H1 (cell line): ENCODE data around the gene TCEA3. TPM values are rescaled to one million over a fixed set of nuclear protein-coding genes. Genes with fewer than 3 reads are reported as not detected.

Experiments used
- CTCF ChIA-PET: fragments of 300-600 bp; sonication (Branson Sonifier 250); formaldehyde crosslinking; loops from one replicate; lab custom pipeline; 2021; ENCODE audit not compliant: partially characterized antibody; lab: Charles Lee
- POLR2A ChIA-PET: fragments of 300-600 bp; sonication (Branson Sonifier 250); formaldehyde crosslinking; loops from one replicate; lab custom pipeline; 2021; ENCODE audit warnings: inconsistent platforms; ENCODE audit not compliant: partially characterized antibody; lab: Charles Lee
- DNase-seq, 2 experiments: peaks; one replicate each; pipeline versions ENCODE4 v3.0.0 to v3.0.0-alpha.2; 2010 to 2022; ENCODE audit warnings: low spot score in 2 of 2, low read depth in 1 of 2, mixed read lengths in 1 of 2
- FAIRE-seq: peaks from 2 replicates; lab custom pipeline; 2011; peaks lifted over from hg19 to GRCh38; lab: Jason Lieb, UNC
- H2AFZ ChIP-seq: 2 replicates; pipeline ENCODE4 v1.8.1; 2012; ENCODE audit warnings: low read length, inconsistent platforms
- H2AK5ac ChIP-seq: 2 replicates; pipeline ENCODE4 v1.6.1; 2013; ENCODE audit warnings: low read depth, low read length
- H2BK120ac ChIP-seq: replicated peaks from 2 replicates; pipeline ENCODE3; 2013; ENCODE audit warnings: low read depth, low read length, inconsistent platforms
- H2BK12ac ChIP-seq: 2 replicates; pipeline ENCODE4 v1.6.1; 2013; ENCODE audit warnings: low read depth, low read length
- H2BK15ac ChIP-seq: 2 replicates; pipeline ENCODE4 v1.6.1; 2013; ENCODE audit warnings: low read length
- H2BK20ac ChIP-seq: 2 replicates; pipeline ENCODE4 v1.6.1; 2013; ENCODE audit warnings: low read length
- H2BK5ac ChIP-seq: 2 replicates; pipeline ENCODE4 v1.6.1; 2013; ENCODE audit warnings: low read depth, low read length
- H3K14ac ChIP-seq: 2 replicates; pipeline ENCODE4 v1.6.1; 2013; ENCODE audit warnings: inconsistent platforms; ENCODE audit not compliant: insufficient read length
- H3K18ac ChIP-seq: 2 replicates; pipeline ENCODE4 v1.6.1; 2013; ENCODE audit warnings: low read length; ENCODE audit errors: extremely low read depth
- H3K23ac ChIP-seq: 2 replicates; pipeline ENCODE4 v1.6.1; 2013; ENCODE audit warnings: inconsistent platforms; ENCODE audit not compliant: insufficient read length
- H3K23me2 ChIP-seq: 2 replicates; pipeline ENCODE4 v1.6.1; 2013; ENCODE audit warnings: low read depth, low read length
- H3K27ac ChIP-seq: 2 replicates; pipeline ENCODE4 v1.6.1; 2011; ENCODE audit warnings: low read depth, low read length, inconsistent platforms
- H3K27me3 ChIP-seq, 4 experiments: replicated peaks in 1 of 4; 1 replicate in 1 of 4; 2 replicates in 3 of 4; pipeline versions ENCODE4 v1.6.1 to v1.8.1; 2011 to 2013; ENCODE audit warnings: low read length in 3 of 4, mild to moderate bottlenecking in 3 of 4, inconsistent platforms in 2 of 4, mixed read lengths in 2 of 4, moderate library complexity in 1 of 4; ENCODE audit not compliant: control insufficient read depth in 3 of 4, insufficient read depth in 3 of 4; ENCODE audit errors: extremely low read depth in 1 of 4
- H3K36me3 ChIP-seq, 4 experiments: 2 replicates each; pipeline versions ENCODE4 v1.6.1 to v1.8.1; 2011 to 2013; ENCODE audit warnings: mild to moderate bottlenecking in 4 of 4, low read length in 3 of 4, moderate library complexity in 2 of 4, control low read depth in 1 of 4, inconsistent platforms in 1 of 4; ENCODE audit not compliant: insufficient read depth in 4 of 4, control insufficient read depth in 2 of 4
- H3K4ac ChIP-seq: replicated peaks from 2 replicates; pipeline ENCODE3; 2013; ENCODE audit warnings: low read length, low read depth, mixed read lengths, inconsistent platforms; ENCODE audit not compliant: insufficient read length
- H3K4me1 ChIP-seq, 4 experiments: replicated peaks in 1 of 4; 1 replicate in 1 of 4; 2 replicates in 3 of 4; pipeline versions ENCODE4 v1.6.1 to v1.8.1; 2011 to 2013; ENCODE audit warnings: low read length in 3 of 4, inconsistent platforms in 2 of 4, mixed read lengths in 1 of 4; ENCODE audit not compliant: insufficient read depth in 4 of 4, control insufficient read depth in 3 of 4
- H3K4me2 ChIP-seq, 2 experiments: 2 replicates each; pipeline versions ENCODE4 v1.6.1 to v1.8.1; 2011 to 2013; ENCODE audit warnings: low read depth in 2 of 2, low read length in 2 of 2, control low read depth in 1 of 2, inconsistent platforms in 1 of 2, mild to moderate bottlenecking in 1 of 2; ENCODE audit not compliant: insufficient read depth in 1 of 2
- H3K4me3 ChIP-seq, 4 experiments: fragments of 200-600, 300-600 bp in 1 of 4; sonication (generic), shearing (Covaris generic), sonication (Bioruptor Twin) in 1 of 4; 2 replicates each; pipeline versions ENCODE4 v1.5.1 to v1.8.1; 2011 to 2016; ENCODE audit warnings: low read length in 4 of 4, low read depth in 3 of 4, control low read depth in 2 of 4, inconsistent platforms in 2 of 4, mild to moderate bottlenecking in 2 of 4, mixed read lengths in 1 of 4, moderate library complexity in 1 of 4; ENCODE audit not compliant: insufficient read depth in 2 of 4; ENCODE audit errors: extremely low read depth in 1 of 4
- H3K56ac ChIP-seq: replicated peaks from 2 replicates; pipeline ENCODE3; 2013; ENCODE audit warnings: low read depth, mild to moderate bottlenecking, mixed read lengths, low read length, inconsistent platforms; ENCODE audit not compliant: insufficient read length
- H3K79me1 ChIP-seq: 2 replicates; pipeline ENCODE4 v1.6.1; 2013; ENCODE audit warnings: low read depth, low read length, control low read depth
- H3K79me2 ChIP-seq, 2 experiments: 2 replicates each; pipeline versions ENCODE4 v1.6.1 to v1.8.1; 2012 to 2013; ENCODE audit warnings: low read length in 2 of 2, mild to moderate bottlenecking in 2 of 2, inconsistent platforms in 1 of 2; ENCODE audit not compliant: insufficient read depth in 2 of 2, control insufficient read depth in 1 of 2
- H3K9ac ChIP-seq, 4 experiments: replicated peaks in 1 of 4; 1 replicate in 1 of 4; 2 replicates in 3 of 4; pipeline versions ENCODE4 v1.6.1 to v1.8.1; 2011 to 2013; ENCODE audit warnings: low read depth in 3 of 4, low read length in 3 of 4, control low read depth in 2 of 4, mild to moderate bottlenecking in 2 of 4, moderate library complexity in 2 of 4, inconsistent platforms in 1 of 4; ENCODE audit errors: extremely low read depth in 1 of 4
- H3K9me3 ChIP-seq, 2 experiments: 2 replicates each; pipeline versions ENCODE4 v1.6.1 to v1.8.1; 2012 to 2013; ENCODE audit warnings: mild to moderate bottlenecking in 2 of 2, moderate library complexity in 2 of 2, control low read depth in 1 of 2, inconsistent platforms in 1 of 2, low read depth in 1 of 2, low read length in 1 of 2, mixed read lengths in 1 of 2; ENCODE audit not compliant: insufficient read depth in 2 of 2
- H4K20me1 ChIP-seq, 2 experiments: replicated peaks in 1 of 2; 2 replicates each; pipeline versions ENCODE3 to v1.8.1; 2011 to 2013; ENCODE audit warnings: inconsistent platforms in 2 of 2, low read length in 2 of 2, mild to moderate bottlenecking in 1 of 2; ENCODE audit not compliant: insufficient read depth in 2 of 2, control insufficient read depth in 1 of 2
- H4K5ac ChIP-seq: 2 replicates; pipeline ENCODE4 v1.6.1; 2013; ENCODE audit warnings: low read length, low read depth, mixed read lengths, inconsistent platforms; ENCODE audit not compliant: insufficient read length
- H4K8ac ChIP-seq: 2 replicates; pipeline ENCODE4 v1.8.0; 2013; ENCODE audit warnings: mild to moderate bottlenecking, moderate library complexity, low read length, inconsistent platforms; ENCODE audit not compliant: insufficient read depth; ENCODE audit errors: extremely low read depth
- H4K91ac ChIP-seq: replicated peaks from 2 replicates; pipeline ENCODE3; 2013; ENCODE audit warnings: low read length, mixed read lengths, inconsistent platforms; ENCODE audit not compliant: insufficient read length
- ATF3 ChIP-seq: IDR thresholded peaks from 2 replicates; pipeline ENCODE4 v1.6.1; 2011; ENCODE audit warnings: low read depth, mild to moderate bottlenecking, low read length; ENCODE audit not compliant: insufficient read depth
- CBX8 ChIP-seq: fragments of 300-800, 300-1000 bp; sonication (generic); IDR thresholded peaks from 2 replicates; pipeline ENCODE4 v1.7.1; 2016; ENCODE audit warnings: low read depth, low read length, borderline replicate concordance
- CHD2 ChIP-seq: IDR thresholded peaks from 2 replicates; pipeline ENCODE4 v1.6.1; 2012; ENCODE audit warnings: low read length, improper control_type of control experiment
- EP300 ChIP-seq, 2 experiments: IDR thresholded peaks; 1 replicate in 1 of 2; 2 replicates in 1 of 2; pipeline ENCODE4 v1.6.1; 2011 to 2012; ENCODE audit warnings: low read depth in 2 of 2, low read length in 2 of 2, mild to moderate bottlenecking in 2 of 2, borderline replicate concordance in 1 of 2, inconsistent platforms in 1 of 2, moderate library complexity in 1 of 2
- HDAC2 ChIP-seq, 2 experiments: fragments of 300-600 bp in 1 of 2; sonication (generic) in 1 of 2; IDR thresholded peaks; 2 replicates each; pipeline ENCODE4 v1.6.1; 2011 to 2012; ENCODE audit warnings: low read depth in 2 of 2, low read length in 2 of 2, mild to moderate bottlenecking in 2 of 2, moderate library complexity in 2 of 2, borderline replicate concordance in 1 of 2, inconsistent platforms in 1 of 2
- NRF1 ChIP-seq: IDR thresholded peaks from 2 replicates; pipeline ENCODE4 v1.6.1; 2011; ENCODE audit warnings: mild to moderate bottlenecking, low read depth, low read length, improper control_type of control experiment
- POU5F1 ChIP-seq: IDR thresholded peaks from 2 replicates; pipeline ENCODE4 v1.6.1; 2011; ENCODE audit warnings: low read depth, mild to moderate bottlenecking, low read length, moderate library complexity
- RBBP5 ChIP-seq: IDR thresholded peaks from 2 replicates; pipeline ENCODE4 v1.7.1; 2012; ENCODE audit warnings: low read depth, mild to moderate bottlenecking, inconsistent platforms, low read length, moderate library complexity, borderline replicate concordance
- SIX5 ChIP-seq: IDR thresholded peaks from 2 replicates; pipeline ENCODE4 v1.6.1; 2011; ENCODE audit warnings: mild to moderate bottlenecking, low read depth, low read length
- SP1 ChIP-seq: IDR thresholded peaks from 2 replicates; pipeline ENCODE4 v1.6.1; 2011; ENCODE audit warnings: low read depth, low read length
- SP4 ChIP-seq: IDR thresholded peaks from 2 replicates; pipeline ENCODE4 v1.6.1; 2012; ENCODE audit warnings: low read length, inconsistent platforms
- WGBS, 2 experiments: shearing (Covaris generic) in 1 of 2; methylation state at CpG; one replicate each; pipeline versions ENCODE4 v1.1.6 to v1.1.7; 2013 to 2015; ENCODE audit warnings: low lambda C conversion rate in 2 of 2, mixed read lengths in 2 of 2, inconsistent platforms in 1 of 2, low coverage in 1 of 2, missing lambda C conversion rate in 1 of 2; ENCODE audit not compliant: insufficient replicate concordance in 2 of 2, insufficient coverage in 1 of 2, insufficient read length in 1 of 2; ENCODE audit errors: extremely low coverage in 1 of 2, missing lambda C conversion rate in 1 of 2; 5-methylcytosine and 5-hydroxymethylcytosine counted together
- polyA plus RNA-seq, 7 experiments: library from polyadenylated mRNA; depleted of rRNA in 3 of 7; stranded (reverse) in 5 of 7; unstranded in 2 of 7; fragments of >200 nt in 5 of 7; fragments of 200-250 nt in 2 of 7; gene quantifications; 1 replicate in 5 of 7; 2 replicates in 1 of 7; 4 replicates in 1 of 7; pipeline versions ENCODE4 v1.2.1 to v1.2.3, GENCODE V29; 2011 to 2013; ENCODE audit warnings: missing spikeins in 2 of 7, mixed read lengths in 2 of 7
- total RNA-seq: library from RNA; stranded (reverse); fragmentation: NEBNext Ultra II Directional; extraction: Animal tissue kit (Norgen Biotek cat#: 25700); gene quantifications from 2 replicates; pipeline ENCODE4 v1.2.1, GENCODE V29; 2021
- TF ChIP-seq, protein P1 (sequence below): IDR thresholded peaks from 2 replicates; pipeline ENCODE4 v1.6.1; 2012; ENCODE audit warnings: low read length, inconsistent platforms

TCEA3 gene
- total and polyA plus RNA-seq, 2 of the 8 experiments (the other 6 are each of a cell fraction or from before 2014, with no cell fraction given) = 0.08 TPM; not detected in 1

GRCh38 chr1:23399229-23399628 is 25.3 kb downstream of the TCEA3 start:
- Histone ChIP-seq H2BK20ac (no peak overlapping the region), H3K4ac (no peak overlapping the region), H2AK5ac (no peak overlapping the region), H2AFZ (no peak overlapping the region), H3K14ac (no peak overlapping the region), H4K5ac (no peak overlapping the region), H3K4me2 (no peak overlapping the region), H3K23ac (no peak overlapping the region), H3K4me1 (peaks cover 0 to 13% (median 5%) of the 10 kb centered on the region in 4 experiments; a peak in 6 of 7 replicates), H3K79me1 (no peaks in the 10 kb centered on the region), H3K18ac (no peak overlapping the region), H4K8ac (no peak overlapping the region), H3K27ac (no peak overlapping the region), H3K36me3 (no peaks in the 10 kb centered on the region), H4K20me1 (peaks cover 2 to 7% of the 10 kb centered on the region in 2 experiments), H2BK120ac (no peak overlapping the region), H2BK12ac (no peak overlapping the region), H3K27me3 (peaks cover 34 to 89% (median 66%) of the 10 kb centered on the region in 4 experiments), H3K9me3 (no peaks in the 10 kb centered on the region), H2BK5ac (no peak overlapping the region), H3K4me3 (no peak overlapping the region), H3K9ac (no peak overlapping the region), H4K91ac (no peak overlapping the region), H3K56ac (no peak overlapping the region), H2BK15ac (no peak overlapping the region), H3K79me2 (no peaks in the 10 kb centered on the region), H3K23me2 (0 out of 2 replicates have a peak, but pooled peaks cover 1% of the 10 kb centered on the region)
- no peak for DNase-seq
- no peak for FAIRE-seq
- CTCF ChIA-PET = no interaction called here
- 84% methylated on average over 1 of the region's 1 CpG; no CpG with 5 or more reads in 1 of the 2 experiments for WGBS, 2 experiments
- POLR2A ChIA-PET = interaction anchor here (1.3 kb wide), 1 partner anchor 55 kb away, joined by 5 read pairs; the partner anchor contains the start of gene HNRNPR
- TF ChIP-seq SP4 = no peak
- no peak for TF ChIP-seq NRF1
- TF ChIP-seq SP1 = no peak
- TF ChIP-seq ATF3 = no peak
- no peak for TF ChIP-seq HDAC2 (IDR thresholded peaks at IDR 0.05; ENCODE audit: borderline replicate concordance in 1 of 2, low read depth in 2 of 2, low read length in 2 of 2)
- TF ChIP-seq, protein P1, sequence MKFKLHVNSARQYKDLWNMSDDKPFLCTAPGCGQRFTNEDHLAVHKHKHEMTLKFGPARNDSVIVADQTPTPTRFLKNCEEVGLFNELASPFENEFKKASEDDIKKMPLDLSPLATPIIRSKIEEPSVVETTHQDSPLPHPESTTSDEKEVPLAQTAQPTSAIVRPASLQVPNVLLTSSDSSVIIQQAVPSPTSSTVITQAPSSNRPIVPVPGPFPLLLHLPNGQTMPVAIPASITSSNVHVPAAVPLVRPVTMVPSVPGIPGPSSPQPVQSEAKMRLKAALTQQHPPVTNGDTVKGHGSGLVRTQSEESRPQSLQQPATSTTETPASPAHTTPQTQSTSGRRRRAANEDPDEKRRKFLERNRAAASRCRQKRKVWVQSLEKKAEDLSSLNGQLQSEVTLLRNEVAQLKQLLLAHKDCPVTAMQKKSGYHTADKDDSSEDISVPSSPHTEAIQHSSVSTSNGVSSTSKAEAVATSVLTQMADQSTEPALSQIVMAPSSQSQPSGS = no peak
- no peak for TF ChIP-seq RBBP5
- TF ChIP-seq POU5F1 = no peak
- TF ChIP-seq SIX5 = no peak
- no peak for TF ChIP-seq CBX8
- TF ChIP-seq CHD2 = no peak
- no peak for TF ChIP-seq EP300 (IDR thresholded peaks at IDR 0.05; ENCODE audit: borderline replicate concordance in 1 of 2, low read depth in 2 of 2, low read length in 2 of 2)
